Keratinocyte (primary cell): ENCODE results near the gene MX2. TPM values are rescaled to one million over a fixed set of nuclear protein-coding genes. Genes with fewer than 3 reads are reported as not detected.

ENCODE experiments used
- DNase-seq: peaks from one replicate; pipeline ENCODE4 v3.0.0-alpha.2; 2011; ENCODE audit warnings: low read depth, missing footprints, low spot score
- FAIRE-seq: peaks from 2 replicates; lab custom pipeline; 2011; peaks lifted over from hg19 to GRCh38; lab: Jason Lieb, UNC
- H2AFZ ChIP-seq: 2 replicates; pipeline ENCODE4 v1.6.0; 2012; ENCODE audit warnings: low read length, control low read depth, inconsistent platforms; ENCODE audit not compliant: control insufficient read depth
- H3K27ac ChIP-seq: 2 replicates; pipeline ENCODE4 v1.5.1; 2011; ENCODE audit warnings: low read length; ENCODE audit not compliant: control insufficient read depth, insufficient read depth
- H3K27me3 ChIP-seq: 3 replicates; pipeline ENCODE4 v1.6.0; 2011; ENCODE audit warnings: low read length; ENCODE audit not compliant: control insufficient read depth, insufficient read depth; ENCODE audit errors: extremely low read depth
- H3K36me3 ChIP-seq, 2 experiments: 2 replicates in 1 of 2; 3 replicates in 1 of 2; pipeline ENCODE4 v1.5.1; 2011; ENCODE audit warnings: low read length in 2 of 2, mild to moderate bottlenecking in 1 of 2; ENCODE audit not compliant: control insufficient read depth in 2 of 2, insufficient read depth in 2 of 2; ENCODE audit errors: extremely low read depth in 1 of 2
- H3K4me1 ChIP-seq: 3 replicates; pipeline ENCODE4 v1.5.1; 2011; ENCODE audit warnings: low read length; ENCODE audit not compliant: control insufficient read depth, insufficient read depth; ENCODE audit errors: extremely low read depth
- H3K4me2 ChIP-seq: 3 replicates; pipeline ENCODE4 v1.6.0; 2011; ENCODE audit warnings: low read depth, low read length; ENCODE audit not compliant: control insufficient read depth, insufficient read depth; ENCODE audit errors: extremely low read depth
- H3K4me3 ChIP-seq, 3 experiments: fragments of 200-600 bp in 1 of 3; sonication (generic) in 1 of 3; 2 replicates in 2 of 3; 3 replicates in 1 of 3; pipeline ENCODE4 v1.5.1; 2011 to 2016; ENCODE audit warnings: low read length in 3 of 3, mild to moderate bottlenecking in 3 of 3, control low read depth in 2 of 3, inconsistent platforms in 1 of 3, low read depth in 1 of 3, mixed read lengths in 1 of 3, mixed run types in 1 of 3, moderate library complexity in 1 of 3; ENCODE audit not compliant: control insufficient read depth in 2 of 3, insufficient read depth in 2 of 3; ENCODE audit errors: extremely low read depth in 1 of 3
- H3K79me2 ChIP-seq: 2 replicates; pipeline ENCODE4 v1.6.0; 2012; ENCODE audit warnings: low read length; ENCODE audit not compliant: control insufficient read depth, insufficient read depth
- H3K9ac ChIP-seq: 3 replicates; pipeline ENCODE4 v1.6.0; 2011; ENCODE audit warnings: low read length; ENCODE audit not compliant: control insufficient read depth, insufficient read depth; ENCODE audit errors: extremely low read depth
- H3K9me1 ChIP-seq: 3 replicates; pipeline ENCODE4 v1.6.0; 2011; ENCODE audit warnings: low read length; ENCODE audit not compliant: control insufficient read depth, insufficient read depth; ENCODE audit errors: extremely low read depth
- H3K9me3 ChIP-seq: 2 replicates; pipeline ENCODE4 v1.5.1; 2012; ENCODE audit warnings: low read depth, low read length; ENCODE audit not compliant: control insufficient read depth
- H4K20me1 ChIP-seq: 3 replicates; pipeline ENCODE4 v1.6.0; 2011; ENCODE audit warnings: low read length; ENCODE audit not compliant: control insufficient read depth, insufficient read depth; ENCODE audit errors: extremely low read depth
- CTCF ChIP-seq, 3 experiments: IDR thresholded peaks in 1 of 3; conservative IDR thresholded peaks in 1 of 3; optimal IDR thresholded peaks in 1 of 3; 2 replicates in 2 of 3; 3 replicates in 1 of 3; pipeline versions ENCODE3 to v1.5.1; 2011; ENCODE audit warnings: low read length in 3 of 3, mild to moderate bottlenecking in 3 of 3, moderate library complexity in 2 of 3, control low read depth in 1 of 3, inconsistent platforms in 1 of 3; ENCODE audit not compliant: insufficient read depth in 2 of 3; ENCODE audit errors: extremely low read depth in 1 of 3
- EZH2 ChIP-seq: IDR thresholded peaks from one replicate; pipeline ENCODE4 v1.6.1; 2012; ENCODE audit warnings: inconsistent platforms, mild to moderate bottlenecking, low read length, moderate library complexity
- dilution Hi-C: fragments of 300-500 bp; cut with MboI; formaldehyde crosslinking; loops from one replicate; pipeline ENCODE4 v1.7.0; 2020; ENCODE audit warnings: low sequenced_read_pairs; ENCODE audit not compliant: extremely low pct_ligation_motif_present
- polyA plus RNA-seq, 5 experiments: library from polyadenylated mRNA; depleted of rRNA in 3 of 5; stranded (reverse) in 3 of 5; stranded (forward) in 1 of 5; unstranded in 1 of 5; fragments of >200 nt; gene quantifications; 1 replicate in 1 of 5; 2 replicates in 3 of 5; 3 replicates in 1 of 5; pipeline versions ENCODE4 v1.2.1 to v1.2.3, GENCODE V29; 2011 to 2012; ENCODE audit warnings: missing spikeins in 2 of 5, low read depth in 1 of 5, low replicate concordance in 1 of 5

MX2 gene
- polyA plus RNA-seq, 1 donor (not counting 4 experiments of a cell fraction or from before 2014, with no cell fraction given), result 7.1 TPM

- TF ChIP-seq CTCF (optimal IDR thresholded peaks at IDR 0.05 in 1 of 3, IDR thresholded peaks at IDR 0.05 in 1 of 3, conservative IDR thresholded peaks at IDR 0.05 in 1 of 3; ENCODE audit: extremely low read depth in 1 of 3, insufficient read depth in 2 of 3, low read length in 3 of 3) (no peak), EZH2 (no peak)
- Histone ChIP-seq H4K20me1 (no peaks in the 10 kb centered on the region), H3K27me3 (no peaks in the 10 kb centered on the region), H3K4me3 (peak within 1 kb of the TSS; percentile 57 to 89 (median 75)), H3K9me3 (no peaks in the 10 kb centered on the region), H3K9ac (peak within 1 kb of the TSS; percentile 83), H3K4me2 (peak within 1 kb of the TSS; percentile 68), H3K36me3 (peaks cover 0 to 10% of the 10 kb centered on the region in 2 experiments), H3K79me2 (peaks cover 10% of the 10 kb centered on the region), H2AFZ (peak within 1 kb of the TSS; percentile 68), H3K4me1 (peaks cover 4% of the 10 kb centered on the region), H3K27ac (peak within 1 kb of the TSS; percentile 70), H3K9me1 (no peaks in the 10 kb centered on the region)
- DNase-seq (peak; percentile 13), FAIRE-seq (no peak)
- dilution Hi-C loops, result no loop called here
These were observed 64.3 kb downstream of the MX2 start, which contains the start of gene MX1 for GRCh38 chr21:41425954-41426675. MX1 (plus strand) TSS chr21:41426239; CDS start chr21:41432071, 5,832 bp downstream.

- H3K9ac ChIP-seq, result peak overlapping the region; percentile 83
- no peak overlapping the region for H2AFZ ChIP-seq
- dilution Hi-C loops, result no loop called here
- H3K4me1 ChIP-seq, result peaks cover 4% of the 10 kb centered on the region
- no peaks in the 10 kb centered on the region for H3K9me1 ChIP-seq
- no peaks in the 10 kb centered on the region for H3K9me3 ChIP-seq
- H4K20me1 ChIP-seq, result no peaks in the 10 kb centered on the region
- TF ChIP-seq CTCF (optimal IDR thresholded peaks at IDR 0.05 in 1 of 3, IDR thresholded peaks at IDR 0.05 in 1 of 3, conservative IDR thresholded peaks at IDR 0.05 in 1 of 3; ENCODE audit: extremely low read depth in 1 of 3, insufficient read depth in 2 of 3, low read length in 3 of 3), result no peak
- TF ChIP-seq EZH2, result no peak
- H3K4me3 ChIP-seq, result peak overlapping the region; percentile 16 to 89 (median 75)
- DNase-seq, result no peak
- FAIRE-seq, result no peak
- peaks cover 0 to 15% of the 10 kb centered on the region in 2 experiments for H3K36me3 ChIP-seq
- H3K27me3 ChIP-seq, result no peaks in the 10 kb centered on the region
- H3K4me2 ChIP-seq, result peak overlapping the region; percentile 68
- H3K27ac ChIP-seq, result peak overlapping the region; percentile 70
- H3K79me2 ChIP-seq, result peaks cover 10% of the 10 kb centered on the region
These were observed 65.0 kb downstream of the MX2 start for GRCh38 chr21:41426676-41427404.
